ACHN (cell line): ENCODE results near the gene MUC5B.

Experiments
- DNase-seq: peaks from one replicate; pipeline ENCODE4 v3.0.0-alpha.2; 2015
- in situ Hi-C: cut with HindIII; loops from 2 replicates; pipeline ENCODE4 v1.10.0; 2017; ENCODE audit warnings: low sequenced_read_pairs, low pct_ligation_motif_present, low pct_unique_long_range_greater_than_20kb

The MUC5B gene

GRCh38 chr11:1298695-1299492 lies 76.0 kb downstream of the MUC5B start:
- in situ Hi-C loops: no loop called here
- no peak for DNase-seq

- in situ Hi-C loops: no loop called here
- DNase-seq: no peak
Observed at GRCh38 chr11:1299621-1300020, 76.8 kb downstream of the MUC5B start.

- in situ Hi-C loops: no loop called here
- no peak for DNase-seq
Observed at GRCh38 chr11:1300121-1300520, 77.3 kb downstream of the MUC5B start.

- in situ Hi-C loops: no loop called here
- DNase-seq: no peak
Observed at GRCh38 chr11:1300569-1301187, 77.8 kb downstream of the MUC5B start.

- in situ Hi-C loops: no loop called here
- no peak for DNase-seq
Observed at GRCh38 chr11:1301220-1302000, 78.5 kb downstream of the MUC5B start.

GRCh38 chr11:1302041-1302460 lies 79.2 kb downstream of the MUC5B start:
- no peak for DNase-seq
- in situ Hi-C loops: no loop called here

GRCh38 chr11:1302461-1303125 lies 79.7 kb downstream of the MUC5B start:
- no peak for DNase-seq
- in situ Hi-C loops: no loop called here

GRCh38 chr11:1303126-1303821 lies 80.4 kb downstream of the MUC5B start:
- in situ Hi-C loops: no loop called here
- DNase-seq: no peak

GRCh38 chr11:1303973-1304372 lies 81.1 kb downstream of the MUC5B start:
- DNase-seq: no peak
- in situ Hi-C loops: no loop called here

- in situ Hi-C loops: no loop called here
- peak; percentile 41 for DNase-seq
Observed at GRCh38 chr11:1304380-1304779, 81.5 kb downstream of the MUC5B start.

GRCh38 chr11:1305063-1305495 lies 82.2 kb downstream of the MUC5B start:
- no peak for DNase-seq
- in situ Hi-C loops: no loop called here

- peak; percentile 20 for DNase-seq
- in situ Hi-C loops: no loop called here
Observed at GRCh38 chr11:1305501-1306056, 82.7 kb downstream of the MUC5B start.

GRCh38 chr11:1306186-1307162 lies 83.6 kb downstream of the MUC5B start:
- in situ Hi-C loops: no loop called here
- no peak for DNase-seq

- DNase-seq: no peak
- in situ Hi-C loops: no loop called here
Observed at GRCh38 chr11:1307163-1307870, 84.5 kb downstream of the MUC5B start.

- in situ Hi-C loops: no loop called here
- DNase-seq: no peak
Observed at GRCh38 chr11:1307998-1308742, 85.3 kb downstream of the MUC5B start.
